GM19351 (cell line): ENCODE measurements around the gene ZNF423.

Experiments used
- ATAC-seq: cut with Tn5 transposase; IDR thresholded peaks from one replicate; pipeline ENCODE4 v1.9.1; 2021; ENCODE audit warnings: mild to moderate bottlenecking, moderate library complexity; ENCODE audit not compliant: unreplicated experiment

Gene ZNF423

DNA sequence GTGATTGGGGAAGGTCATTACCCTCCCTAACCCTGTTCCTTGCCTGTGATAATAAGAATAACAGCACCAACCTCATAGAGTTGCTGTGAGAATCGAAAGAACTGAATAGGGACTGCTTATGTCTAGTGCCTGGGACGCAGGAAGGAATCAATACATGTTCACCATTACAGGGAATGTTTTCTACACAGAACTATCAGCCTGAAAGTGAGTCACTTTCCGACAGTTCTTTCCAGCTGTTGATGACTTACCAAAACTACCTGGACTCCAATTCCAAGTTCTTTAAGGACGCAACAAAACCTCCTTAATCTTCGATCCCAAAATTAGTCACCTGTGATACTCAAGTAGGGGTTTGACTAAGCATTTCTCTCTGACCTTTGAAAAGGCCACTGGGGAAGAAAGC lies 29.4 kb downstream of the ZNF423 start:
- ATAC-seq, result no peak

DNA sequence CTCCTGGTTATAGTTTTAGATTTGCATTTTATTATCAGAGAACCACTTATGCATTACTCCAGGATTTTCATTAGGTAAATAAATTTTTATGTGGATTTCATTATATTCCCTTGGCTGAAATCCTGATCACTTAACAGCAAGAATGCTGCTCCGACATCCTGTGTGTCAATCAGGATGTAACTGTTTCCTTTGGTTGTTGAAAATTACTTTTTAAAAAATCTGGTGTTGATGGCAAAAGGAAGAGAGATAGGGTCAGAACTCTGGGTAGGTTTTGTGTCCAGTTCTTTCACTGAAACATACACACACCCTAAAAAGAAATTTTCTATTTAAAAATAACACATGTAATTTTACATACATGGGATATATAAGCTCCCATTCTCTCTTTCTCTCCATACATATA lies 30.9 kb downstream of the ZNF423 start:
- ATAC-seq, result no peak

DNA sequence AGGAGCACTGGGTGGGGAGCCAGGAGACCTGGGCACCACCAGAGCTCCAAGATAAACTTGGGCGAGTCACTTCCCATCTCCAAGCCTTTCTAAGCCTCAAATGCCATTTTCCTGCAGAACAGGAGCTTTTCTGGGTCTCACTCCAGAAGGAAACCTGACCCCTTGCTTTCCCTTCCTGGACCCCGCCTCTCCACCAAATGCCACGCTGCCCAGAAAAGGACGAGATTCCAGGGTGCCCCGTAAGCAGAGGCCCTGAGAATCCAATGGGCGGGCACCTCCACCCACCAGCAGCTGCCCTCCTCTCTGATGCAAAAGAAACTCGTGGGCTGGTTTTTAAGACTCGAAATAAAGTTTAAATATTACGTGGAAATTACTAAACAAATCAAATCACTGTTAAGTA lies 31.3 kb downstream of the ZNF423 start:
- ATAC-seq, result no peak

DNA sequence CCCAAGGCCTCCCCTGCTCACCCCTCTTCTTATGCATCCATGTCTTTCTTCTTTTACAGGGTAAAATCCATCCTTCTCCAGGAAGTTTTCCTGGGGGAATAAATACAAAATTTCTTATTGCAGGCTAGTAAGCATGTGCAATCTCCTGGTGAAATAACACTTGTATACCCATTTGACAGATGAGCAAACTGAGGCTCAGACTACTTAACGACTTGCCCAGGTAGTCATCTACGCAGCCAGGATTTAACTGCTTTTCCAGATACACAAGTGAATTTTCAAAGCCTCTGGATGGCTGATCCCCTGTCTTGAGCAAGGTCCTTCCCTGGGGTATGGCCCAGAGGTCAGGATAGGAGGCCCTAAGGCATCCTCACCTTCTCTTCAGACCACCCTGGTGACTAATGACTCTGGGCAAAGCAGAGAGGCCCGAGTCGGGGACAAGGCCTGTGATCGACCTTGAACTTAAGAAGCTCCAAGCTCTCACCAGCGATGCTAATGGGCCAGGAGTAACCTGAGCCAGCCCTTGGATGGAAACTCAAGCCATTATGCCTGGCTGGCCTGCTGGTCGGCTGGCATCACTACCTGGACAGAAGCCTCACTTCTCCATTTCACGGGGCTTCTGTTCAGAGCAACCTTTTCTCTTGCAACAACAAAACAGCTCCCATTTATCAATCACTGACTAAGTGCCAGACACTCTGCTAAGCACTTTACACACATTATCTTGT lies 33.1 kb downstream of the ZNF423 start:
- ATAC-seq, result no peak

DNA sequence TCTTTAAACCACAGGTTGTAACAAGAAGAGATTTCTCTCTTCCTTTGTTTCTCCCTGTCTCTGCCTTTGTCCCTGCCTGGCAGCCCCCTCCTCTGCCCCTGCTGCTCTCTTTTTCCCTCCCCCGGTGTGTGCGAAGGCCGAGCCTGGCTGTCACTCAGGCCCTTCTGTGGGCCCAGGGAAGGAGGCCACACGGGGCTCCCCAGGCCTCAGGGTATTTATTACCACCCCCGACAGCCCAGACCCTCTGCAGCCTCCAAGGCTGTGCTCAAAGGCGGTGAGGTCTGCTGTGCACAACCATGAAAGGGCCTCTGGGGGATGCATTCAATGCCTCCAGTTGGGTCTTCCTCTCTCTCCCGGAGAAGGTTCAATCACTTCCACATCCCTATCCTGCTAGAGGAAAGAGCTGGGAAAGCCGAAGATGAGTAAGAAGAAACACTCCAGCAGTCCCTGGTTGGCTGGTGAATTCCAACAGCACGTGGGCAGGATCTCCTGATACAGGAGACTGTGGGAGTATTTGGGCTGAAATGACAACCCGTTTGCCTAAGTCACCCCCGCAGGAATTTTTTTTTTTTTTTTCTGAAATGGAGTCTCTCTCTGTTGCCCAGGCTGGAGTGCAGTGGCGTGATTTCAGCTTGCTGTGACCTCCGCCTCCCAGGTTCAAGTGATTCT lies 34.2 kb downstream of the ZNF423 start:
- ATAC-seq, result no peak

DNA sequence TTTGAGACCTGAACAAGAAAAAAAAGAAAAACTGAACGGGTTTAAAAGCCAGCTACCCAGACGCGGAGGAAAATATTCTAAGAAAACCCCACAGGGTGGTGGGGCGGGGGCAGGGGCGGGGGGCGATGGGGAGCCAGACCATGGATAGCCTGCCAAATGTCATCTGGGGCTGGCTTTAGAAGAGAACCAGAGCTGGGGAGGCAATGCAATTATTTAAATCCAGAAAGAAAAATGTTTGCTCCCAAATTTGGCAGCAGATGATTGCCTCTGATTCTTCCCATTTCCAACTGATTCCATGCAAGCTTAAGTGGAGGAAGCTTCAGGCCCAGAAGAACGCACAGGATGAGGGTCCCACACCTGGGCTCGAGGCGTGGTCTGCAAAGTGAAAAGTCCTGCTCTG lies 34.8 kb downstream of the ZNF423 start:
- ATAC-seq, result no peak

DNA sequence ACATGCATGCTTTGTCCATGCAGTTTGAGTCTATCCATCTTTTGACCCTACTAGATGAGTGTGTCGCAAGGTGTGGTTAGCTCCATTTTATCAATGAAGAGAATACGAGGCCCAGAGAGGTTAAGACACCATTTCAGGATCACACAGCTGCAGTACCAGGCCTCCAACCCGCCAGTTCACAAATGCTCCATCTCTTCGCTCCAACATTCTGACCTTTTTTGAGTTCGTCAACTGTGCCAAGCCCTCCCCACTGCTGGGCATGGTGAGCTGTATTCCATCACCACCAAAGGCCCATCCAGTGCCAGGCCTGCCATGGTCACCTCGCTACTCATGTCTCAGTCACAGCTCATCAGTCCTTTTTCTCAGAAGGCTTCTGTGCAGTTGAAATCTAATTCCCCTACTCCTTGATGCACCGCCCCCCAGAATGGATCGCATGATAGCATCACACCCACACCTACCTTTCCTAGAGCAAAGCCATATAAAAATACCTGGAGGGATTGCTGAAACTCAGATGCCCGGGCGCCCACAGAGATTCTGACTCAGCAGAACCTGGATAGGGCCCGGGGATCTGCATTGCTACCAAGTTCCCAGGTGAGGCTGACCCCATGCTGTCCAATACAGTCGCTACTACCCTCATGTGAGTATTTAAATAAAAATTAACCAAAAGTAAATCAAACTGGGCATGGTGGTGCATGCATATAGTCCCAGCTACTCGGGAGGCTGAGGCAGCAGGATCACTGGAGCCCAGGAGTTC lies 38.0 kb downstream of the ZNF423 start:
- no peak for ATAC-seq

DNA sequence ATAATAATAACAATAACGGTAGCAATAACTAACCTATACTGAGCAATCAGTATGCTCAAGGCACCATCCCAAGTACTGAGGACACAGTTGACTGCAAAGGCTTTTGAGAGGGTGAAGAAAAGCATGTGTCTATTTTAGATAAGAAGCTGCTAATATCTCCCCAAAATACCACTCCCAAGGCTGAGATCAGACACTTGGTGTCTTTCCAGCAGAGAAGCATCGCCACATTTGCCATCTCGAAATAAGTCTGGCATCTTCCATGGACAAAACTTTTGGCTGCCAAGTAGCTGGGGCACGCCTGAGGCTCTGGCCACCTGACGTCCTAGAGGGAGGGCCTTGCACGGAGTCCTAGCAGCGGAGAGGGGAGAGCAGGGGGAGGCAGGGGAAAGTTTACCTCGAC lies 39.0 kb downstream of the ZNF423 start:
- no peak for ATAC-seq

DNA sequence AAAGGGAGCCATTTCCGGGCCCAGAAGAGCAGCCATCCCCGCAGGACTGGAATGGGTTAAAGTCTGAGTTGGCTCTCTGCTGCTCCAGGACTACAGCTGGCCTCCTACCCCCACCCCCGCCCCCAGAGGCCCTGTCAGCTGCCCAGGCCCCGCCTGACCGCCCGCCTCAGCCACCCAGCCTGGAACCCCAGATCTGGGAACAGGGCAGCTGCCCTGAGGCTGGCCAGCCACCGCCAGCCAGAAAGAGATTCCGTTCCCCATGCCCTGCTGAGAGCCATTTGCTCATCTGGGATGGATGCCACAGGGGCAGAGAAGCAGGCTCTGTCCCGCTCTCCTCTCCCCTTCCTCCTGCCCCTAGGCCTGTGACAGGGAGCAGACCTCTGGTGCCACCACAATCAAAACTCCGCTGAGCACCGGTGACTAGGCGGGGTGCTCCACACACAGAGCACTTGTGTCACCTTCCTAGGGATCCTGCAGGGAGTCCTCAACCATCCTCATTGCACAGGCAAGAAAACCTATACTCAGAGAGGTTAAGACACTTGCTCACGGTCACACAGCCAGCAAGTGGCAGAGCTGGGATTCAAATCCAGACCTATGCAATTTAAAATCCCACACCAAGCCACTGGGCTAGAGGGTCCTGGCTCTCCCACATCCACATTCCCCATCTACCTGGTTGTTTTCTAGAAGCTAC lies 44.1 kb downstream of the ZNF423 start:
- no peak for ATAC-seq

DNA sequence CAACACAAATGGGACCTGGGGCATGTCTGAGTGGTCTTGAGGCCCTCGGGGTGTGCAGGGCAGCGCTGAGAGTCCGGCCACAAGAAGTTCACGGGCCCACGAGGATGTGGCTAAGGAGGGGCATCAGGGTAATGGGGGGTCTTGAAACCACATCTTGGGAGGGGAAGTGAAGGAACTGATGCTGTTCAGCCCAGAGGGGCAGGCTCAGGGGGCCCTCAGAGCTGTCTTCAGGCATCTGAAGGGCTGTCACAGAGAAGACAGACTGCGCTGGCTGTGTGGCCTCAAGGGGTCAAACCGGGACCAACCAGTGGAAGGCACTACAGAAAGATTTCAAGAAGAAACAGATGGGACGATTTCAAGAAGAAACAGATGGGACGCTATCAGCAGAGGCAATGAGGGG lies 45.1 kb downstream of the ZNF423 start:
- no peak for ATAC-seq

DNA sequence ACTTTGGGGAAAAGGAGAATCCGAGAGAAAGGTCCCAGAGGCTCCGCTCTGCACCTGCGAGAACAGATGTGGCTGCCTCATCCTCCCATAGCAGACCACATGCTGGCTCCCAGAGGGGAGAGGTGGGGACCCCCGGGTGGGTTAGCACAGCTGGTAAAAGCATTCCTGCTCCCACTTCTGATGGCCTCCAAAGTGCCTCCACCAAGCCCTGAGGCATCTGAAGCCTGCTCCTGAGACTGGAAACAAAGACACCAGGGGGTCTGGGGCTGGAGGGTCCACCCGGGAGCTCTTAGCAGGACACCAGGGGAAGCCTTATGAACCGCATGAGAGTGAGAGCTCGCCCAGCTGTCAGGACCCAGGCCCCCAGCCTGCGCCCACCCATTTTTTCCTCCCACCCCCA lies 46.4 kb downstream of the ZNF423 start:
- ATAC-seq, result no peak

DNA sequence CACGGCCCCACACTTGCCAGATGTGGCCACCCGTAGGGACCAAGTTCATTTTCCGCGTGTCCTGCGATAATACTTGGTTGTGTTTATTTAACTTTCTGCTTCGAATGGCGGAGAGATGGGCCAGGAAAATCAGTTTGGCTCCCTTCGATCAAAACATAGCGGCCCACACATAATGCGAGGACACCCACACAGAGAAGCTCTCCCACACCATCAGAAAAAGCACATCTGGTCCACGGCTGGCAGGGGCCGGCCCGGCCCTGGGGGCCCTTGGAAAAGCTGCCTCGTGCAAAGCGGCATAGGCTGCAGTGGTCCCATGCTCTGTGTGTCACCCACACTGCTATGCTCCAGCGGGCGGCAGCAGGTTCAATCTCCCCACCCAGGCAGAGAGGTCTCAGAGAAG lies 46.9 kb downstream of the ZNF423 start:
- no peak for ATAC-seq

DNA sequence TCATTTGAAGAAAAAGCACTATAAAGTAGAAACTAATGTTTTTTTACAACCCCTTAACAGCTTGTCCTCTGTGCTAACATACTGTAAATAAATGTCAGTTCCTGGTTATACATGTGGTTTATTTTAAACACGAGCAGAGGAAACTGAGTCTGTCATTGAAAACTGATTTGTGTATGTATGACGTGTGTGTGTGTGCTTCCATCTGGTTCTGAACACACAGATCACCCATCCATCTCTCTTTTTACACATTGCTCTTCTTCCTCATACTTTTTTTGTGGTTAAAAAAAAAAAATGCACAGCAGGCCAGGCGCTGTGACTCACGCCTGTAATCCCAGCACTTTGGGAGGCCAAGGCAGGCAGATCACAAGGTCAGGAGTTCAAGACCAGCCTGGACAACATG lies 49.5 kb downstream of the ZNF423 start:
- no peak for ATAC-seq

DNA sequence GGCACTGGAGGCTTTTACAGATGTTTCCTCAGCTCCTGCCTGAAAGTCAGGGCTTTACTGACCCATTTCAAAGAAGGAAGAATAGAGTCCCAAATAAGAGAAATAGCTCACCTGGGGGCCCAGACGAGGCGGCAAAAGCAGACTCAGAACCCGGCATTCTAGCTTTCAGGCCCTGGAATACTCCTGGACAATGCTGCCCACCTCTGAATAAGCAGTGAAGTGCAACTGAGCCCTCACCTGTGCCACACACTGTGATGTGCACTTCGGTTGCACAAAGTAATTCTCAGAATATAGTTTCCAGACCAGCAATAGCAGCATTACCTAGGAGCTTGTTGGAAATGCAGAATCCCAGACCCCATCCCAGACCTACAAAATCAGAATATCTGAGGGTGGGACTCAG lies 54.6 kb downstream of the ZNF423 start:
- ATAC-seq, result no peak

DNA sequence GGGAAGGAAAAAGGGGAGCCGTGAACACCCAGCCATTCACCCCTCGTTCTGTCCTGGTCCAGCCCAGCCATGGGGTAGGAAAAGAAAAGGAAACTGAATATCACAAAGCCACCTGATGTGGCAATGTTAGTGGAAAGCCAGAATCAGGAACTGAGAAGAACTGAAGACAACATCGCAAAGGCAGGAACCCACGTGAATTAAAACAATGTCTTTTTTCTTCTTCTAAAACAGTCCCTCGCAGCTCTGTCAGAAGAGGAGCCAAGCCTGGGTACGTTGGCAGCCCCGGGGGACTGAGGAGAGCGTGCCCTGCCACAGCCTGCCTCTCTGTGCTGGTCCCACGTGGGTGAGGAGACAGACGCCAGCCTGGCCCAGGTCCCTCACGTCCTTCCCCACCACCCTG lies 55.0 kb downstream of the ZNF423 start:
- no peak for ATAC-seq

DNA sequence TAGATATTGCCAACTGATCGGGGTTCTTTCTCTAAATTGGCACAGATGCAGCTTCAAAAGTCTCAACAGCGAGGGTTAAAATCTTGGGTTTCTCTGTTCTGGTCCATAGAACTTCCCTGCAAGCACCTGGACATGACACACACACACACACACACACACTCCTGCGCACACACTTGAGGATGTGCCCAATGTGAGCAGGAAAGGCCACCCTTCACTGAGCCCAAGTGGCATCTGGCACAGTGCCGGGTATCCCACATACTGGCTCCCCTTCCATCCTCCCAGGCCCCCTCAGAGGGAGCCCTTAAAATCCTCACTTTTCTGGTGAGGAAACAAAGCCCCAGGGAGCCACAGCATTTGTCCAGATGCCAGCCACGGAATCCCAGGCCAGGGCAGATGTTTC lies 55.5 kb downstream of the ZNF423 start:
- ATAC-seq, result no peak

DNA sequence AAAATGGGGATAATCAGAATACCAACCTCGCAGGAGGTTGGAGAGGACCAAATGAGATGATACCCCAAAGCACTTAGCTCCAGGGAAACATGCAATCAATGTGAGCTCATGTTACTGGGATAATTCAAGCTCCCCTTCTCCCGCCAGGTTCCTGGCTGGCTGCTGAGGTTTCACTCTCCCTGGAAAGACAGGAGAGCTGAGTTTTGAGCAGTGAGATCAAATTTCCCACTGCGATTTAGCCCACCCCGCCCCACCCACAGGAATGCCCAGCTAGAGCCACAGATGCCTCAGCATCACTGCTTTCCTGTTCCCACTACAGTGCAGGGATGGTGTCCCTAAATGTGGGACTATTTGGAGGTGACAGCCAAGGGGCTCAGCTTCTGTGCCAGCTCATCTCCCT lies 56.7 kb downstream of the ZNF423 start:
- no peak for ATAC-seq

DNA sequence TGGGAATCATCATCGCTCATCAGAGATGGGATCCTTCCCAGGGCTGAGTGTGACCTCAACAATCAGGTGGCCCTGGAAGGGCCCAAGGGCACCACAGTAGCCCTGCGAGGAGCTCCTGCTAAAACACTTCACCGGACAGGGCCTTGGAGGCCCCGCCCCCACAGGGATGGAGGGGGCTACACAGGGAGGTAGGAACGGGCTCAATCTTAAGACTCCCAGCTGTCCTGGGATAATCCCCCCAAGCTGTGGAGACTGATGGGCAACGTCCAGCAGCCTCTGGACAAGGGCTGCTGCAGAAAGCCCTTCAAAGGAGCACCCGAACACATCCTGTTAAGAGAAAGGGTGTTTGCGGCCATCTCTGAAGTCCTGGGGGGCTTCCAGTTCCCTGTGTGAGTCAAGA lies 60.4 kb downstream of the ZNF423 start:
- no peak for ATAC-seq

DNA sequence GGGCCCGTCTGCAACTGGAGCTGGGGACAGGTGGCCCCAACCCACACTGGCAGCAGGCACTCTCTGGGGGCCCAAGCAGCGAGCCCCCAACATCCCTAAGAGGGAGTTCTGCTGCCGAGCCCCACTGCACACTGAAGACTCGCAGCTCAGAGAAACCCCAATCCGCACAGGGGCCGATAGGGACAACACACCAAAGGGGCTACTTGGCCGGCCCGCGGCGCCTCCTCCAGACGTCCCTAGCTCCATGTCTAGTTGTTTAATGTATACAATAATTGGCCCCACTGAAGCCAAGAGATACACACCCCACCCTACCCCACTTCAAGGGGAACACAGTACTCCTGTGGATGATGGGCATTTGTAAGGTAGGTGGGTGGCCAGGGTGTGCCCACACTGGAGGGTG lies 62.7 kb downstream of the ZNF423 start:
- ATAC-seq, result no peak

DNA sequence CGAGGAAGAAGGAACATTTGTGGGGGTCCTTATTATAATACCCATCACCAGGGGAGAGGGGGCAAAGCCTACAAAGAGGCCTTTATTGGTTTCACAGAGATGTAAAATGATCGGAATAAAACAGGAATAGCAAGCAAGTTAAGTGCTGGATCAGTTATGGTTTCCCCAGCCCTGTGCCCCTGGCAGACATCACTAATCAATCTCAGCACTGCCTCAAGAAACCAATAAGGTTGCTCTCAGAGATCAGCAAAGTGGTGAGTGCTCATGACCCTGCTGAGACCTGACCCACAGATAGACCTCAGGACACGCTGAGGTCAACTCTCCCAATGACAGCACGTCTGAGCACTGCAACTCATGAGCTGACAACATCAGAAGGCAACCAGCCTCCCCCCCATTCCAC lies 66.3 kb downstream of the ZNF423 start:
- no peak for ATAC-seq

DNA sequence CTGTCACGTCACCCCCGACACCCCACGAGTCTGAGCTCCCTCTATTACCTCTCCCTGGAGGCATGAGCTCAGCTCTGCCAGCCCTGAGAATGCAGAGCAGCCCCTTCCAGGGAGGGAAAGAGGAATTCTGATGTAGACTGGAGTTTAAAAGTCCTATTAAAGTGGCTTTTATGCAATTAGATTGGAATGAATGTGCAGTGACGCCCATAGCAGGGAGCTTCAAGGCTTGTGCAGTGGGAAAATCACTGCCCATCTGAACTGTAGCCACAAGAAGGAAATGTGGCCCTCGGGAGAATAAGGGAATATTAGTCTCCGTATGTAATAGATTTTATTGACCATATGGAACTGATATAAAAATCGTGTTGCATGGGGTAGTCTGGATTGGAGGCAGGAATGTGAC lies 66.9 kb downstream of the ZNF423 start:
- no peak for ATAC-seq

DNA sequence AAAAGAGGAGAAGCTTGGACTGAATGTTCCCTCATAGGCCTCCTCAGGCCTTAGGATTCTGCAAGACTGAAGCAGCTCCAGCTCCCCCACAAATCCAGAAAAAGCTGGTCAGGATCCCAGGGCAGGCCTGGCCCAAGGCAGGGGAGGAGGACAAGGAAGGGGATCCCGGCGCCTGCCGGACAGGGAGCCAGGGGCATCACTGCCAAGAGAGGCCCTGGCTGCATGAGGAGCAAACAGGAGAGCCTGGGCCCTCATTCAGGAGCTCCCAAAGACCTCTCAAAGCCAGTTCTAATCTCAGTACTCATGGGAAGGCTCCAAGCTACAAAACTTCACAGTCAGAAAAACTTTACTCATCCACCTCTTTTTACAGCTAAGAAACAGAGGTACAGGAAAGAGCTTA lies 67.3 kb downstream of the ZNF423 start:
- no peak for ATAC-seq
